ENCODE data around the gene MNS1. TPM values are rescaled to one million over a fixed set of nuclear protein-coding genes. Genes with fewer than 3 reads are reported as not detected.
A peak's percentile ranks its signal among the peaks of the same experiment; 100 is the strongest.

The MNS1 gene
- total RNA-seq (2014; rRNA removed; shearing (Covaris generic)) (2.9 and 8.9 TPM in 2 replicates), polyA plus RNA-seq (2016; fragmentation: Nextera tagmentation; extraction: Ambion mirVana) (13.8 and 16.9 TPM in 2 replicates)
- long read RNA-seq, partial matches to known transcripts = 7 of 8 reads
- long read RNA-seq, other reads (novel, unspliced or antisense) = 1 of 8 reads

- Histone ChIP-seq H4K20me1 (replicated peaks; ENCODE audit: insufficient read depth) (no peaks in the 10 kb centered on the region), H3K4me3 (peak within 1 kb of the TSS; percentile 54), H3K27me3 (ENCODE audit: insufficient read depth) (peaks cover 9% of the 10 kb centered on the region; the same call in 1 of the 2 replicates), H3K4me1 (ENCODE audit: insufficient read depth) (no peaks in the 10 kb centered on the region), H3K36me3 (ENCODE audit: insufficient read depth) (no peaks in the 10 kb centered on the region), H3K9me2 (ENCODE audit: insufficient read depth) (no peaks in the 10 kb centered on the region), H3F3A (replicated peaks; ENCODE audit: low read depth) (no peaks in the 10 kb centered on the region), H3K27ac (ENCODE audit: low read depth) (no peak within 1 kb of the TSS), H3K79me2 (replicated peaks; ENCODE audit: insufficient read depth) (no peaks in the 10 kb centered on the region), H3K4me2 (peak within 1 kb of the TSS; percentile 75), H2AFZ (peak within 1 kb of the TSS; percentile 49; the same call in 1 of the 2 replicates)
- peak; percentile 98 for DNase-seq (ENCODE audit: low spot score)
- H3K4me3 Mint-ChIP-seq = peak within 1 kb of the TSS; percentile 87
- H3K4me1 Mint-ChIP-seq = peaks cover 6% of the 10 kb centered on the region; the same call in 2 of the 3 replicates
- no peaks in the 10 kb centered on the region for H3K36me3 Mint-ChIP-seq (ENCODE audit: low read depth)
- H3K27ac Mint-ChIP-seq = peak within 1 kb of the TSS; percentile 86
- H3K9me3 Mint-ChIP-seq = no peaks in the 10 kb centered on the region
- TF ChIP-seq CTCF (conservative IDR thresholded peaks at IDR 0.05; ENCODE audit: low read depth in 2 of 2) (no peak), POLR2AphosphoS5 (IDR thresholded peaks at IDR 0.05; ENCODE audit: low read depth) (peak; percentile 77), ETS1 (IDR thresholded peaks at IDR 0.05) (peak; percentile 55), ZNF114 (CRISPR knock-in tag; IDR thresholded peaks at IDR 0.05) (no peak)
- H3K27me3 Mint-ChIP-seq (ENCODE audit: insufficient read depth, low read depth, poor library complexity) = peaks cover 4% of the 10 kb centered on the region
- peak; percentile 99 for ATAC-seq
Observed at GRCh38 chr15:56464893-56465520, at the start of gene MNS1. Gene MNS1, minus strand, starts transcription at chr15:56465137. Its CDS starts 165 bp downstream, at chr15:56464972.

GRCh38 chr15:56496635-56497034 is 31.7 kb upstream of the MNS1 start:
- no peaks in the 10 kb centered on the region for H3K79me2 ChIP-seq (replicated peaks; ENCODE audit: insufficient read depth)
- DNase-seq (ENCODE audit: low spot score) (peak; percentile 76), ATAC-seq (peak; percentile 80)
- TF ChIP-seq CTCF (conservative IDR thresholded peaks at IDR 0.05; ENCODE audit: low read depth in 2 of 2) = peak; percentile 77 to 83
- TF ChIP-seq EZH2 (IDR thresholded peaks at IDR 0.05; ENCODE audit: low read depth, unreplicated experiment) = no peak
- no peak overlapping the region for H3K4me3 ChIP-seq
- no peak overlapping the region for H3K4me3 Mint-ChIP-seq
- no peaks in the 10 kb centered on the region for H3K9me2 ChIP-seq (ENCODE audit: insufficient read depth)
- H4K20me1 ChIP-seq (replicated peaks; ENCODE audit: insufficient read depth) = no peaks in the 10 kb centered on the region
- H3K27me3 ChIP-seq (ENCODE audit: insufficient read depth) = no peaks in the 10 kb centered on the region
- H3K4me1 Mint-ChIP-seq = no peaks in the 10 kb centered on the region
- no peaks in the 10 kb centered on the region for H3K36me3 ChIP-seq (ENCODE audit: insufficient read depth)
- no peaks in the 10 kb centered on the region for H3K4me1 ChIP-seq (ENCODE audit: insufficient read depth)
- H3K36me3 Mint-ChIP-seq (ENCODE audit: low read depth) = no peaks in the 10 kb centered on the region
- no peak overlapping the region for H3K4me2 ChIP-seq
- peaks cover 7% of the 10 kb centered on the region for H3K27me3 Mint-ChIP-seq (ENCODE audit: insufficient read depth, low read depth, poor library complexity)
- no peak overlapping the region for H3K27ac Mint-ChIP-seq
- H3F3A ChIP-seq (replicated peaks; ENCODE audit: low read depth) = no peaks in the 10 kb centered on the region
- no peak overlapping the region for H2AFZ ChIP-seq
- no peaks in the 10 kb centered on the region; the same call in 2 of the 3 replicates for H3K9me3 Mint-ChIP-seq
- no peak overlapping the region for H3K27ac ChIP-seq (ENCODE audit: low read depth)

Measured in GM23338 (cell line).